GM12878 (cell line): ENCODE data around the gene UBR2. TPM values are rescaled to one million over a fixed set of nuclear protein-coding genes. Genes with fewer than 3 reads are reported as not detected.

Source experiments
- ATAC-seq: fragments of 200-7000 bp; cut with Tn5 transposase; 3 replicates; pipeline ENCODE4 v1.9.1; 2020; ENCODE audit warnings: mild to moderate bottlenecking, moderate library complexity
- BruUV-seq: library from RNA; stranded (reverse); fragments of 400-500 nt; replicated peaks from 2 replicates; lab custom pipeline; 2021; lab: Mats Ljungman, UMichigan
- CTCF ChIA-PET: fragments of 300-600 bp; sonication (Branson Sonifier 250); formaldehyde crosslinking; extraction: SDS; loops from one replicate; lab custom pipeline; 2021; ENCODE audit warnings: inconsistent platforms; lab: Yijun Ruan, JAX
- POLR2A ChIA-PET: fragments of 350-600 bp; formaldehyde crosslinking; extraction: SDS; loops from one replicate; lab custom pipeline; 2021; ENCODE audit warnings: inconsistent platforms; lab: Charles Lee
- RAD21 ChIA-PET: fragments of 300-600 bp; sonication (Branson Sonifier 250); formaldehyde crosslinking; loops from one replicate; lab custom pipeline; 2023; ENCODE audit warnings: antibody characterized with exemption; ENCODE audit not compliant: unreplicated experiment; lab: Charles Lee
- SMC1A ChIA-PET: fragments of 300-600 bp; sonication (Branson Sonifier 250); formaldehyde crosslinking; loops from one replicate; lab custom pipeline; 2023; ENCODE audit not compliant: unreplicated experiment, uncharacterized antibody; lab: Charles Lee
- DNase-seq: peaks from one replicate; pipeline ENCODE4 v3.0.0-alpha.2; 2011; ENCODE audit warnings: low read depth, low spot score
- FAIRE-seq: peaks from 3 replicates; lab custom pipeline; 2011; peaks lifted over from hg19 to GRCh38; lab: Jason Lieb, UNC
- H2AFZ ChIP-seq: 2 replicates; pipeline ENCODE4 v1.6.0; 2011; ENCODE audit warnings: low read depth, low read length, control low read depth; ENCODE audit not compliant: control insufficient read depth
- H3K27ac ChIP-seq: 2 replicates; pipeline ENCODE4 v1.5.1; 2011; ENCODE audit warnings: control low read depth; ENCODE audit not compliant: control insufficient read depth, insufficient read depth
- H3K27me3 ChIP-seq, 2 experiments: replicated peaks in 1 of 2; 2 replicates each; pipeline versions ENCODE4 v1.6.0 to v1.6.1; 2011; ENCODE audit warnings: low read length in 1 of 2; ENCODE audit not compliant: control insufficient read depth in 2 of 2, insufficient read depth in 2 of 2
- H3K36me3 ChIP-seq, 2 experiments: 2 replicates each; pipeline ENCODE4 v1.5.1; 2011; ENCODE audit warnings: low read length in 1 of 2; ENCODE audit not compliant: control insufficient read depth in 2 of 2, insufficient read depth in 2 of 2
- H3K4me1 ChIP-seq: 2 replicates; pipeline ENCODE4 v1.6.1; 2011; ENCODE audit warnings: mild to moderate bottlenecking, low read length, moderate library complexity, mixed read lengths; ENCODE audit not compliant: control insufficient read depth, insufficient read depth
- H3K4me2 ChIP-seq: 2 replicates; pipeline ENCODE4 v1.6.0; 2011; ENCODE audit warnings: control low read depth; ENCODE audit not compliant: control insufficient read depth, insufficient read depth
- H3K4me3 ChIP-seq: fragments of 200-600 bp; sonication (generic); 2 replicates; pipeline ENCODE4 v1.5.1; 2016
- H3K79me2 ChIP-seq: 2 replicates; pipeline ENCODE4 v1.6.0; 2011; ENCODE audit warnings: low read length; ENCODE audit not compliant: control insufficient read depth, insufficient read depth
- H3K9ac ChIP-seq: 2 replicates; pipeline ENCODE4 v1.8.0; 2011; ENCODE audit warnings: low read length, control low read depth, mixed read lengths; ENCODE audit not compliant: control insufficient read depth, insufficient read depth
- H3K9me3 ChIP-seq: replicated peaks from 3 replicates; pipeline ENCODE4 v1.5.1; 2011; ENCODE audit warnings: mild to moderate bottlenecking, low read length; ENCODE audit not compliant: control insufficient read depth, insufficient read depth
- H4K20me1 ChIP-seq: 2 replicates; pipeline ENCODE4 v1.6.0; 2011; ENCODE audit not compliant: control insufficient read depth, insufficient read depth
- ESRRA ChIP-seq: IDR thresholded peaks from 2 replicates; pipeline ENCODE4 v1.6.1; 2012; ENCODE audit warnings: mild to moderate bottlenecking, low read length, improper control_type of control experiment
- HDAC2 ChIP-seq: fragments of 200-600 bp; sonication (generic); IDR thresholded peaks from 2 replicates; pipeline ENCODE4 v1.6.1; 2017
- MAX ChIP-seq: IDR thresholded peaks from 2 replicates; pipeline ENCODE4 v1.6.1; 2012; ENCODE audit warnings: low read depth, low read length, improper control_type of control experiment
- RFX5 ChIP-seq: IDR thresholded peaks from 2 replicates; pipeline ENCODE4 v1.6.1; 2011; ENCODE audit warnings: low read depth, low read length, improper control_type of control experiment
- SIN3A ChIP-seq: IDR thresholded peaks from 2 replicates; pipeline ENCODE4 v1.6.1; 2012; ENCODE audit warnings: low read depth, low read length, improper control_type of control experiment
- ZBTB33 ChIP-seq: fragments of 450-650 bp; IDR thresholded peaks from 2 replicates; pipeline ENCODE4 v1.6.1; 2017; ENCODE audit warnings: mild to moderate bottlenecking
- ZNF274 ChIP-seq: IDR thresholded peaks from one replicate; pipeline ENCODE4 v1.8.0; 2011; ENCODE audit not compliant: insufficient read length, insufficient read depth
- WGBS: methylation state at CpG from one replicate; pipeline ENCODE4 v1.1.6; 2016; ENCODE audit warnings: low lambda C conversion rate; ENCODE audit not compliant: insufficient replicate concordance, insufficient coverage; ENCODE audit errors: missing lambda C conversion rate; 5-methylcytosine and 5-hydroxymethylcytosine counted together
- in situ Hi-C: fragments of 300-500 bp; cut with MboI; formaldehyde crosslinking; loops from 9 replicates; pipeline ENCODE4 v1.14.3; 2018; ENCODE audit warnings: mixed read lengths
- intact Hi-C: fragments of 100-400 bp; cut with micrococcal nuclease; formaldehyde crosslinking; loops from one replicate; pipeline ENCODE4 v1.14.2; 2022; ENCODE audit not compliant: unreplicated experiment
- polyA plus RNA-seq, 11 experiments: library from polyadenylated mRNA; depleted of rRNA in 4 of 11; unstranded in 6 of 11; stranded (reverse) in 5 of 11; fragments of >200 nt; fragmentation: Nextera tagmentation in 4 of 11; fragmentation: Illumina TruSeq in 1 of 11; extraction: Ambion mirVana in 4 of 11; extraction: Trizol in 1 of 11; gene quantifications; 1 replicate in 1 of 11; 2 replicates in 10 of 11; pipeline versions ENCODE4 v1.2.1 to v1.2.3, GENCODE V29; 2011 to 2016; ENCODE audit warnings: inconsistent platforms in 2 of 11, missing spikeins in 2 of 11, low read depth in 1 of 11
- total RNA-seq, 4 experiments: library from RNA; depleted of rRNA in 3 of 4; stranded (reverse); fragments of >200 nt in 3 of 4; fragmentation: Illumina TruSeq in 1 of 4; extraction: Trizol in 1 of 4; gene quantifications; 2 replicates each; pipeline versions ENCODE4 v1.2.1 to v1.2.3, GENCODE V29; 2013 to 2021

Gene UBR2
- total and polyA plus RNA-seq, 10 of the 15 experiments (the other 5 are each of a cell fraction or from before 2014, with no cell fraction given): 2.3 to 18.4 (median 9.6) TPM

GRCh38 chr6:42527204-42527603 is 36.6 kb upstream of the UBR2 start (continued):
- TF ChIP-seq ZBTB33 (no peak), RFX5 (no peak), ZNF274 (no peak), MAX (no peak), HDAC2 (no peak)

- BruUV-seq: no TSS peak
- no peak overlapping the region for H3K9ac ChIP-seq
- H3K4me1 ChIP-seq: no peaks in the 10 kb centered on the region
- ChIA-PET CTCF (interaction anchor here (1.1 to 3.5 kb wide), 10 partner anchors 10 to 316 kb away, joined by 3 to 61 read pairs (median 14); partner anchors contain the start of gene UBR2), RAD21 (interaction anchor here (1.2 to 3.9 kb wide), 4 partner anchors 17 to 220 kb away, joined by 3 to 30 read pairs (median 20); no protein-coding TSS in a partner anchor), POLR2A (interaction anchor here (1.0 kb wide), 1 partner anchor 25 kb away, joined by 3 read pairs; no protein-coding TSS in a partner anchor), SMC1A (interaction anchor here (0.6 to 5.5 kb wide), 9 partner anchors 10 to 235 kb away, joined by 3 to 54 read pairs (median 6); no protein-coding TSS in a partner anchor)
- 100% methylated on average over 1 of the region's 1 CpG for WGBS
- H3K4me2 ChIP-seq: no peak overlapping the region
- no peaks in the 10 kb centered on the region for H3K36me3 ChIP-seq
- no peak for FAIRE-seq
- H3K27ac ChIP-seq: no peak overlapping the region
- H3K4me3 ChIP-seq: no peak overlapping the region
- H3K27me3 ChIP-seq: no peaks in the 10 kb centered on the region
- DNase-seq: no peak
- no peaks in the 10 kb centered on the region for H4K20me1 ChIP-seq
- intact Hi-C loops (loop anchor here (5.0 kb wide), 1 partner anchor 223 kb away; no protein-coding TSS in a partner anchor), in situ Hi-C loops (no loop called here)
- no peak overlapping the region for H2AFZ ChIP-seq
- H3K79me2 ChIP-seq: no peaks in the 10 kb centered on the region
- no peak for ATAC-seq
- TF ChIP-seq ESRRA (no peak), SIN3A (no peak)
- H3K9me3 ChIP-seq: no peaks in the 10 kb centered on the region
Measured at GRCh38 chr6:42530296-42530695, 33.5 kb upstream of the UBR2 start.
